GM10248 (cell line): Measurements from ENCODE around the gene MAP2K6.
"Not testable (repeated sequence)": the region's sequence is repeated elsewhere in the genome, so short reads cannot be mapped to it uniquely, and the experiment has no call there.

Source experiments
- CTCF ChIA-PET: fragments of 300-600 bp; sonication (Branson Sonifier 250); formaldehyde crosslinking; extraction: SDS; loops from one replicate; lab custom pipeline; 2021; ENCODE audit warnings: antibody characterized with exemption; lab: Yijun Ruan, JAX
- POLR2A ChIA-PET: fragments of 350-650 bp; sonication (Branson Sonifier 250); formaldehyde crosslinking; extraction: SDS; loops from one replicate; lab custom pipeline; 2020; ENCODE audit warnings: antibody characterized with exemption; lab: Yijun Ruan, JAX
- DNase-seq: peaks from one replicate; pipeline ENCODE4 v3.0.0; 2012; ENCODE audit errors: extremely low spot score
- TF ChIP-seq, protein P1 (sequence below): IDR thresholded peaks from 2 replicates; pipeline ENCODE4 v1.5.1; 2012; ENCODE audit warnings: mild to moderate bottlenecking, low read depth; ENCODE audit errors: extremely low read depth, missing control alignments, control extremely low read depth

Gene MAP2K6

DNA sequence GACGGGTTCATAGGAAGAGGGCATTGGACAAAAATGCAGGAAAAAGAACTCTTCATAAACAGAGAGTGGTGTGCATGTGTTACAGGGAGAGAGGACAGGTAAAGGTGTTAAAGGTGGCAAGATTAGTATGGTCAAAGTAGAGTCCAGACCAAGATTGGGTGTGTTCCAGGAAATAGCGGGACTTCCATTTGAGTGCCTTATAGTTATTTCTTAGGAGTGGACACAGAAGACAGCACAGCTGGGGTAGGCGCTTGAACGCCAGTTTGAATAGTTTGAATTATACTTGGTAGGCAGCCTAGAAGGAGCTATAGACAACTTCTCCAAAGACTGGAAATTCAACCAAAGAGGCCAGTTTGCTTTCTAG lies 63.4 kb downstream of the MAP2K6 start:
- TF ChIP-seq, protein P1, sequence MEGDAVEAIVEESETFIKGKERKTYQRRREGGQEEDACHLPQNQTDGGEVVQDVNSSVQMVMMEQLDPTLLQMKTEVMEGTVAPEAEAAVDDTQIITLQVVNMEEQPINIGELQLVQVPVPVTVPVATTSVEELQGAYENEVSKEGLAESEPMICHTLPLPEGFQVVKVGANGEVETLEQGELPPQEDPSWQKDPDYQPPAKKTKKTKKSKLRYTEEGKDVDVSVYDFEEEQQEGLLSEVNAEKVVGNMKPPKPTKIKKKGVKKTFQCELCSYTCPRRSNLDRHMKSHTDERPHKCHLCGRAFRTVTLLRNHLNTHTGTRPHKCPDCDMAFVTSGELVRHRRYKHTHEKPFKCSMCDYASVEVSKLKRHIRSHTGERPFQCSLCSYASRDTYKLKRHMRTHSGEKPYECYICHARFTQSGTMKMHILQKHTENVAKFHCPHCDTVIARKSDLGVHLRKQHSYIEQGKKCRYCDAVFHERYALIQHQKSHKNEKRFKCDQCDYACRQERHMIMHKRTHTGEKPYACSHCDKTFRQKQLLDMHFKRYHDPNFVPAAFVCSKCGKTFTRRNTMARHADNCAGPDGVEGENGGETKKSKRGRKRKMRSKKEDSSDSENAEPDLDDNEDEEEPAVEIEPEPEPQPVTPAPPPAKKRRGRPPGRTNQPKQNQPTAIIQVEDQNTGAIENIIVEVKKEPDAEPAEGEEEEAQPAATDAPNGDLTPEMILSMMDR, result no peak
- CTCF ChIA-PET, result interaction anchor here (1.5 to 2.6 kb wide), 3 partner anchors 10 to 17 kb away, joined by 5 to 9 read pairs (median 8); no protein-coding TSS in a partner anchor

GRCh38 chr17:69478916-69479315 lies 64.4 kb downstream of the MAP2K6 start:
- DNase-seq, result no peak
- CTCF ChIA-PET, result interaction anchor here (1.1 to 2.6 kb wide), 6 partner anchors 9 to 84 kb away, joined by 3 to 9 read pairs (median 4); no protein-coding TSS in a partner anchor
- POLR2A ChIA-PET, result no interaction called here
- TF ChIP-seq, protein P1, result no peak

More for the DNA sequence above, 63.4 kb downstream of the MAP2K6 start:
- POLR2A ChIA-PET, result no interaction called here
- DNase-seq, result no peak

- CTCF ChIA-PET, result interaction anchor here (0.6 to 2.6 kb wide), 4 partner anchors 13 to 919 kb away, joined by 3 to 9 read pairs (median 3); no protein-coding TSS in a partner anchor
- DNase-seq, POLR2A ChIA-PET: not testable (repeated sequence)
Observed at GRCh38 chr17:69479756-69480155, 65.3 kb downstream of the MAP2K6 start.

GRCh38 chr17:69480245-69480644 lies 65.7 kb downstream of the MAP2K6 start:
- DNase-seq, result no peak
- TF ChIP-seq, protein P1, result no peak
- ChIA-PET CTCF (interaction anchor here (1.2 to 2.6 kb wide), 3 partner anchors 13 to 86 kb away, joined by 3 to 9 read pairs (median 3); no protein-coding TSS in a partner anchor), POLR2A (no interaction called here)

- POLR2A ChIA-PET, result no interaction called here
- CTCF ChIA-PET, result no interaction called here
- TF ChIP-seq, protein P1, result no peak
- no peak for DNase-seq
Observed at GRCh38 chr17:69485251-69485661, 70.8 kb downstream of the MAP2K6 start.

DNA sequence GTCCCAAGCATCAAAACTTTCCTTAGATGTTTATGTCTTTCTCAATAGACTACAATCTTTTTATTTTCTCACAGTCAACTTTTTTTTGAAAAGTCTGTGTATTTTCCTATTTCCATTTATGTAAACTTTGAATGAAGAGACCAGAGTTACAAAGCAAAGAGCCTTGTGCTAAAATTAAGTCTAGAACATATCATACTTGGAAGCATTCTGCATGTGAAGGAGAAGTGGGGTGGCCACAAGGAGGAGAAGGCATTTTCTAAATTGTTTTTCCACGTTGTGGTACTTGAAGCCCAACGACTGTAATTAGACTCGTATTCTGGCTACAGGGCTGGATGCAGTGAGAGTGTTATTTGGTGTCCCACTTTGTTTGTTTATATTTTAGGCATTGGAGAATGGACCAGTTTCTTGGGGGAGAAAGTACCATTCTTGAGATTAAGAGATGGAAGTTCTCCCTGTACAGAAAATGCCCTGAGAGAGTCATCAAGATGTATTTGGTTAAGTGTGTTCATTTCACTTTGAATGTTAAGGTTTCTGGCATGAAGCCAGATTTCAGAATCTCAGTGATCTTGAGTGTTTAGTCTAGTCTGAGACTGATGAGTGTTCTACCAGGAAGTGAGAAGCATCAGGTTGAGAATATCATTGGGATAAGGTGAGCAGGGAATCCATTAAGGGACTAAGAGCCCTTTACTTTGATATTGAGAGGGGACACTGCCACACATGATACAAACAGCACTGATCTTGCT lies 71.6 kb downstream of the MAP2K6 start:
- TF ChIP-seq, protein P1, result no peak
- CTCF ChIA-PET, result interaction anchor here (1.3 to 1.6 kb wide), 2 partner anchors 10 to 21 kb away, joined by 3 to 4 read pairs; no protein-coding TSS in a partner anchor
- DNase-seq, result no peak
- POLR2A ChIA-PET, result no interaction called here

DNA sequence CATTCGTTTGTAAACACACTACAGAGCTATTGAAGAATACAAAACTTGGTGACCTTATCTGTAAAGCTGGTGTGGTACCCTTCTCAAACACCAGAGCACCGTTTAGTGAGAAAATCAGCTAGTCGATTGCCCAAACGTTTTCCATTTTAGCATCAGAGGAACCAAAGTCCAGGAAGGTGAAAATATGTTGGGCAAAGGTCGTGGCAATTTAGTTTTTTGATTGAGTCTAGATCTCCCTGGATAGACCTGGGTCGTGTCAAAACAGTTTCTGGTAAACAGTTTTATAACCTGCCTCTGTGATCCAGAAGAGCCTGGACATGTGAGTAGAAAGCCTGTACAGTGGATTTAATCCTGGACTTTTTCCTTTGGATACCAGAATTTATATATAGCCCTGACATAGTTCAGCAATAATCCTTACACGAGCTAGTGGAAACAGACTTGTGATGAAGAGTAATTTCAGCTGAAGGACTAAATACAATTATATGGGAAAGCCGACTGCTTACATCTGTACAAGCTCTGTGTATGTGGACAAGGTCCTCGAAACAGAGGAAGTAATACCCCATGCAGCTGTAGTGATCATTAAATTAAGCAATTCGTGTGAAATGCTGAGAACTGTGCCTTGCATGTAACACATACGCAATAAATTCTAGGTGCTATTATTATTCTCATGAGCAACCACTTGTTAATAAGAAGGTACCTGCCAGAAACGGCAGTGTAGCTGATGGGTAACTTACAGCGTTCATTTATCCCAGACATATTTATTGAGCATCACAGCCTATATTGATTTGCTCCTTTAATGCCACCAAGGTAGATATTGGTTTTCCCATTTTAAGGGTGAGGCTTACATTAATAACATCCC lies 72.5 kb downstream of the MAP2K6 start:
- ChIA-PET POLR2A (no interaction called here), CTCF (interaction anchor here (0.9 to 2.1 kb wide), 4 partner anchors 9 to 103 kb away, joined by 3 to 8 read pairs (median 4); no protein-coding TSS in a partner anchor)
- DNase-seq, result no peak
- TF ChIP-seq, protein P1, result no peak
